GM18868 (cell line): ENCODE results near the gene PPFIA4.

ENCODE experiments used
- ATAC-seq: cut with Tn5 transposase; IDR thresholded peaks from one replicate; pipeline ENCODE4 v1.9.1; 2021; ENCODE audit warnings: mild to moderate bottlenecking, moderate library complexity; ENCODE audit not compliant: unreplicated experiment

Gene PPFIA4

GRCh38 chr1:203098445-203098844 lies 72.2 kb downstream of the PPFIA4 start:
- no peak for ATAC-seq

GRCh38 chr1:203098914-203099520 lies 72.7 kb downstream of the PPFIA4 start:
- no peak for ATAC-seq

GRCh38 chr1:203099805-203100515 lies 73.7 kb downstream of the PPFIA4 start:
- no peak for ATAC-seq

GRCh38 chr1:203100516-203100869 lies 74.2 kb downstream of the PPFIA4 start:
- ATAC-seq = no peak

- no peak for ATAC-seq
These were observed 75.7 kb downstream of the PPFIA4 start for GRCh38 chr1:203101813-203102634.

GRCh38 chr1:203103216-203103615 lies 76.9 kb downstream of the PPFIA4 start:
- ATAC-seq = no peak

GRCh38 chr1:203103829-203104495 lies 77.7 kb downstream of the PPFIA4 start:
- no peak for ATAC-seq

- no peak for ATAC-seq
These were observed 78.6 kb downstream of the PPFIA4 start for GRCh38 chr1:203104789-203105390.

- no peak for ATAC-seq
These were observed 86.2 kb downstream of the PPFIA4 start for GRCh38 chr1:203112475-203112874.

- no peak for ATAC-seq
These were observed 87.0 kb downstream of the PPFIA4 start for GRCh38 chr1:203113308-203113707.

GRCh38 chr1:203114202-203114601 lies 87.9 kb downstream of the PPFIA4 start:
- ATAC-seq = no peak

GRCh38 chr1:203116091-203116820 lies 90.0 kb downstream of the PPFIA4 start:
- no peak for ATAC-seq

- ATAC-seq = no peak
These were observed 91.6 kb downstream of the PPFIA4 start for GRCh38 chr1:203117611-203118575.

- no peak for ATAC-seq
These were observed 94.2 kb downstream of the PPFIA4 start for GRCh38 chr1:203120325-203121153.

GRCh38 chr1:203121186-203122015 lies 95.1 kb downstream of the PPFIA4 start:
- no peak for ATAC-seq

- ATAC-seq = no peak
These were observed 95.9 kb downstream of the PPFIA4 start for GRCh38 chr1:203122159-203122558.

GRCh38 chr1:203124011-203124410 lies 97.7 kb downstream of the PPFIA4 start:
- no peak for ATAC-seq
